Daoy (cell line): ENCODE data around the gene PLVAP. TPM values are rescaled to one million over a fixed set of nuclear protein-coding genes. Genes with fewer than 3 reads are reported as not detected.

Experiments used
- DNase-seq: peaks from one replicate; pipeline ENCODE4 v3.0.0-alpha.2; 2015; ENCODE audit warnings: low read depth
- total RNA-seq: library from RNA; depleted of rRNA; stranded (reverse); fragments of >200 nt; shearing (Covaris generic); gene quantifications from 2 replicates; pipeline ENCODE4 v1.2.3, GENCODE V29; 2014

Gene PLVAP
- total RNA-seq, 1 experiment from 2014 or later: not detected

DNA sequence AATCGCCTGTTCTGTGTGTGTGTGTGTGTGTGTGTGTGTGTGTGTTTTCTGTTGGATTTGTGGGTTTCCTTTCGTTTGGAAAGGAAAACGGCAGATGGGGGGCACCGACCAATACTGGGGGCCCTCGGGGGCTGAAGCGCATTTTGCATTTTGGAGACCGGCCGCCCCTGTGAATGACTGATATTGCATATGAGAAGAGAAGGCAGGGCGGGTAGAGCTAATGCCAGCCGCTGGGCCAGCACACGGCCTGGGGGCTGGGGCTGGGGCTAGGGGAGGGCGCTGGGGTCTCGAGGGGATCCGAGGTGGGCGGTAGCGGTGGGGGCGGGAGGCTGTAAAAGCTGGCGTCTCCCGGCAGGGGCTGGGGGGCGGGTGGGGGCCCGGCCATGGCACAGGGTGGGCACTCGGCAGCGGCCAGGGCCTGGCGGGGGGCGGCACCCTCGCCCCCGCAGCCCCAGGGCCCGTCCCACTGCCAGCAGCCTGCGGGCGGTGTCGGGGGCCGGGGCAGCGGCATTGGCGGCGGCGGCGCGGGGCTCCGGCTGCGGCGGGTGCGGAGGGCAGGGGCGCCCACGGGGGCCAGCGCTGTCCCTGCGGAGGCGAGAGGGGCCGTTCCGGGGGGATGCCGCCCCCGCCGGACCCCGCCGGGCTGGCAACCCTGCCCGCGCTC lies 53.7 kb downstream of the PLVAP start:
- DNase-seq: no peak

DNA sequence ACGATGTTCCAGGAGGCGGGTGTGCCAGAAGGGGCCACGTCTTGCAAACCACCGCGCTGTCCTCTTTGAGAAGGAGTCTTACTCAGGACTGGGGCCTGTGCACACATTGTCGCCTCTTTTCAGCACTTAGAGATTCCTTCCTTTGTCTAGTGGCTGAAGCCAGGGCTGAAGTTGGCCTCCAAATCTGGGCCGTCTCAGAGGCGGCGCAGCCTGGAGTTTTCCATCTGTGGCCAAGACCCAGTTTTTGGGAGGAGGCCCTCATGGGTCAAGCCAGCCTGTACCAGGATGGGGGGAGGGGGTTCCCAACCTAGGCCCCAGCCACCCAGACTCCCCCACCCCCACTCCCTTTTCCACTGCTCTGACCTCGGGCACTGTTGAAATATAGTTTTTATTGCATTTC lies 54.3 kb downstream of the PLVAP start:
- DNase-seq: no peak

DNA sequence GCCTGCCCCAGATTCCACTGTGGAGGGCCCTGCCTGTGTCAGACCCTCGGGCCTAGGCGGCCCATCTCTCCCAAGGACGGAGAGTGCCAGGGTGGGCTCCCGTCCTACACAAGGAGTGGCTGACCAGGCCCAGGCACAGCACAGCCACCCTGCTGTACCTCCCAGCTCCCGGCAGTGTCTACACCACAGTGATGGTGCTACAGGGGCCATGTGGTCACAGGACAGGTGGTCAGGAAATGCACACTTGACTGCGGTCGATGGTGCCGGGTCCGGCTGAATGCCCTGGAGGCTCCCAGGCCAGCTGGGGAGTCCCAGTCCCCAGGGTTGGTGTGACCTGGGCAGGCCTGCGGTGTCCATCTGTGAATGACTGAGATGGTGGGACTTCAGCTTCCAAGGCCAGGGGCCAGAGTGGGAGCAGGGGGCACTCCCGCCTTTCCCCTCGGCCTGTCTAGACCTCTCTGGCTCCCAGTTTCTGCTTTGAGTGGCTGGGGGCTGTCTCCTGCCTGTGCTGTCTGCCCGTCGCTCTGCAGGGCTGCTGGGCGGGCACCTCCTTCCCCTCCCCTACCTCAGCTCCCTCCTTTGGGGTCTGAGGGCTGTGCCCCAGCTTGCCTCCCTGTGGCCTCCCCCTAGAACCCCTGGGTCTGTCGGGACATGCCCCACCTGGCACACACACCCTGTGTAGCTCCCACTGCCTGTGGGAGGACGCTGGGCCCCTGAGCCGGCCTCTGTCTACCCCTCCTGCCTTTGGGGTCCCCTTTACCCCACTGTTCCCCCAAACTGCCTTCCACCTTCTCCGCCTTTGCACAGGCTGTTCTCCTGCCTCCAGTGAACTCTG lies 55.3 kb downstream of the PLVAP start:
- DNase-seq: no peak

DNA sequence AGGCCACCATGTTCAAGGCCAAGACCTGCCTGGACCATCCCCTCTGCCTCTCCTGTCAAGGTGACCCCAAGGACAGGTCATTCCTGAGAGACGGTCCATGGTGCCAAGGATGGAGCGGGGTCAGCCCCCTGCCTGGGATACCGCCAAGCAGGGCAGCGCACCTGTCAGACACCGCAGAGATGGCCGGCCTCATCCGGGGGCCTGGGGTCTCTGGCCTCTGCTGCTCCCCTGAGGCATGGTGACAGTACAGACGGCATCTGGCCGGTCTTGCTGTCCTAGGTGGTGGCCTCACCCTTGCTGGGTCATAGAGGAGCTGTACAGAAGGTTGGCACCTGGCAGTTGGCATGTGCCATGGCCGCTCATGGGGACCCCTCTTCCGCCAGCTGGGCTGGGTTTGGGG lies 56.7 kb downstream of the PLVAP start:
- DNase-seq: no peak

DNA sequence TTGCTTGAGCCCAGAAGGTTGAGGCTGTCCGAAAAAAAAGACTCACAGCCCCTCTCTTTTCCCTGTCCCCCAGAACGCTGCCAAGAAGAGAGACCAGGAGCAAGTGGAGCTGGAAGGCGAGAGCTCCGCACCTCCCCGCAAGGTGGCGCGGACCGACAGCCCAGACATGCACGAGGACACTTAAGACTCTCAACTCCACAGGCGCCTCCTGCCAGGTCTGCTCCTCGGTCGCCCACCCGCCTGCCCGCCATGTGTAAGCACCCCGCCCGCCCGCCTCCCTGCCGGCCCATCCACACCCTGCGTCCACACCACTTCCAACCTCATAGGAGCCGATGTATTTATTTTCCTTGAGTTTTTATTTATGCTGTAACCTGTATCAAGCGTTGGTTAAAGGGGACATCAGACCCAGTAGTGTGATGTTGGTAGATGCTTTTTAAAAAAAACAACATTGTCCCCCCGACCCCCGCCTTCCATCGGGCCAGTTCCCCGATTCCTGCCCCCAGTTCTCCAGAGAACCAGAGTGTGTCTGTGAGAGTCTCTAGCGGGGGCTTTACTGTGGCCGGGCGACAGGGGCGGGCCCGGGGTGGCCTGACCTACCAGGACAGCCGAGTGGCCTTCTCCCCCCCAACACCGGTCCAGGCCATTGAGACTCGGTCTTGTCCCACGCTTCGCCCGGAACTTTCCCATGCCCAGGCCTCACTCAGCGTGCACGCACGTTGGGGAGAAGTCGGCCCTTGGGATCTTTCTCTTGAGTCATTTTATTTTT lies 57.5 kb downstream of the PLVAP start:
- DNase-seq: no peak

DNA sequence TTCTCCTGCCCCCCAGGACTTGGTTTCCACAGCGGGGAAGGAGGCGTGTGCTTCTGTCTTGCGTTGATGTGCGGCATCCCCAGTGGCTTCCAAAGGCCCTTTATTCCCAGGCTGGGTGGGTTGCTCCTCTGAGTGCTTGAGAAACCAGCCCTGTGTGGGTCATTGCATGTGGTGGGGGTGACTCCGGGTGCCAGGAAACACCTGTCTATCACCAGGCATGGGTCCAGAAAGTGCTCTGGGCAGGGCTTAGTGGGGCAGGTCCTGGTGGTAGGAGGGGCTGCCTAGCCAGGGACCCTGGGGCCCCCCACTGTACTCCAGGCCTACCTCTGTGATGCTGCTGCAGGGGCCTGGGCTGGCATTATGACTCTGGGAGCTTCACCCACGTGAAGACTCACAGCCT lies 58.2 kb downstream of the PLVAP start:
- DNase-seq: no peak

DNA sequence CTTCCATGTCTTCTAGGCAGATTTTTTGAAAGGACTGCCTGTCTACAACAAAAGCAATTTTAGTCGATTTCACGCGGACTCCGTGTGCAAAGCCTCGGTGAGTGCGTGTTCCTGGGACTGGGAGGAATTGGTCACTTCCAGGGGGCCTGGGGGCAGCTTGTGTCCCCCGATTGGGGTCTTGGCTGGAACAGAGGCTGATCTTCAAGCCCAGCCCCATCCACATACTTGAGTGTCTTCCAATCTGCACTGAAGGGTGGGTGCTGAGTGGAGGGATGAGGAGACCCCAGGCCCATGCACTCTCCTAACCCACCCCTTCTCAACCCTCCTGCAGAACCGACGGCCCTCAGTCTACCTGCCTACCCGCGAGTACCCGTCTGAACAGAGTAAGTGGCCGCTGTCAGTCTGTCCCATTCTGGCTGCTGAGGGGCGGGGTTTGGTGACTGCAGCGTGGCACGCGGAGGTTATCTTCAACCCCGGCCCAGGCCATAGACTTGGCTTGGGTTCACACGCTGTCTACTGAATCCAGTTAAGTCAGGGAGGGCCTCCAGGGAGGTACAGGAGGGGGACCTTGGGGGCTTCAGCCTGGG lies 63.0 kb downstream of the PLVAP start:
- no peak for DNase-seq

DNA sequence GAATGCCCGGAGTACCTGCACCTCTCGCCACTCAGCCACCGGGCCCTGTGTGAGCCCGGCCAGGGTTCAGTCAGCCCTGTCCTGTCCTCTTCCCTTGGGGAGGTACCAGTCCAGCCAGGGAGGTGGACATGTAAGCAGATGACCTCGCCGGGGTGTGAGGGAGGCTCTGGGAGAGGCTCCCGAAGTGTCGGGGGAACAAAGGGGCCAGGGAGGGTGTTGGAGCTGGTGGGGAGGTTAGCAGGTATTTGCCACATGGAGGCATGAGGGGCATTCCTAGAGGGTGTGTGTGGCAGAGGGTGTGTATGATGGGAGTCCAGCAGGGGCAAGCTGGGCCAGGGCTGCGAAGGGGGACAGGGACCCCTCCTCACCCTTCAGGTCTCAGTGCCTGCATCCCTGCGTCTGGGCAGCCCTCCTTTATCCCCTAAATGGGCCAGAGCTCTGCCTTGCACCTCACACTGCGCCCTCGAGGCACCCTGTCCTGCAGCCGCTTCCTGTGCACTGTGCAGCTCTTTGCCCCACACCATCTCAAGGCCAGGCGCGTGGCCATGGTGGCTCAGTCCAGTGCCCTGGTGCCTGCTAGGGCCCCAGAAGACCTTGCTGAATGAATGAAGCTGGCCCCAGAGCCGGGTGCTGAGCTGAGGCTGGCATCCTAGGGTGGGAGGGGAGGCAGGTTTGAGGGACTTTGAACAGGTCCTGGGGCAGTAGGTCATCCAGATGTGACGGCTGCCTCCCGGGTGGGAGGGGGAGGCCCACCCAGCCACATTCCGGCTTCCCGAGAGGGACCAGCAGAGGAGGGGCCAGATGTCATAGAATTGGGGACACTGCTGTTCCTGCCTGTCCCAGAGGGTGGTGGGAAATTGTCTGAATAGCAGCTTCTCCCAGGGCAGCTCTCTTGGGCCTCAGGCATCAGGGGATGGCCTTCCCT lies 64.7 kb downstream of the PLVAP start:
- DNase-seq: no peak

DNA sequence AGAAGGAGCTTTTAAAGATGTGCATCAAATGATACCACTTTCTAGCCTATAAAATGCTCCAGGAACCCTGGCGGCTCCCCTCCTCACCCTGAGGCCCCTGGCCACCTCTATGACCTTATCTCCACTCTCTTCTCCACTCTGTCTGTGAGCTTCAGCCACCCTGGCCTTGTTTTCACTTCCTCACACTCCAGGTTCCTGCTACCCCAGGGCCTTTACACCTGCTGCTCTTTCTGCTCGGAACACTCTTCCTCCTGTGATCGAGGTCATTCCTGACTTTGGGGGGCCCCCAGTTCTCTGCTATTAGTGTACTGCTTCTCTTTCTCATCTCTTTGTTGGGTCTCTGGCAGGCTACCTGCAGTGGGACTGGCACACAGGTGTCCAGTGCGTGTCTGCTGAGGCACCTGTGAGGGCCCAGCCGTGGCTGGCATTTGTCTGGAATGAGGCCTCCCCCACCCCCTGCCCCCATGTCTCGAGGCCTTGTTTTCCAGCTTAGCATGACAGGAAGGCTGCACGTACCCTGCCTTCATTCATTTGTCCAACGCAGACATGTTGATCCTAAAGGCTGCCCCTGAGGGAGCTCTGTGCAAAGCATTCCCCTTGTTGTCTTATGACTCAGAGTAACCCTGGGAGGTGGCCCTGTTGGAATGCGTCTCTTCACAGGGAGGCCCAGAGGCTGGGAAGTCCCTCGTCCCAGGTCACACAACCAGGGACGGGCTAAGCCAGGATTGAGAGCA lies 65.5 kb downstream of the PLVAP start:
- DNase-seq: peak; percentile 91

DNA sequence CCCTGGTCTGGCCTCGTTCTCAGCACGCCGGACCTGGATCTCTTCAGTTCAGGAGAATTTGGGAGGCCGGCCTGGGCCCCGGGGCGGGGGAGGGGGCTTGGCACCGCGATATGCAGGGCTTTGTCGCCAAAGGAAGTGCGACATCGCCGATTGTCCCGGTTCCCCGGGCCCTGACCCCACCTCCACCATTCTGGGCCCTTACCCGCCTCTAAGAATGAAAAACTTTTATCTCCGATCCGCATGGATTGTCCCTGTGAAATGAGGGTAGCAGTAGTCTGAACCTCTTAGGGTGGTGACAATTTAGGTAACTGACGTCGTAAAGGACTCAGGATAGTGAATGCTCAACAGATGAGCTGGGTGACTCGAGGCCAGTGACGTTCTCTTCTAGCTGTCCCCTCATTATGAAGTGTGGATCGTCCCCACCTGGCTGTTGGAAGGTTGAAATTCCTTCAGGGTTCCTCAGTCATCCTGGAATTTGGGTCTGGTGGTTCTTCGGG lies 67.1 kb downstream of the PLVAP start:
- no peak for DNase-seq

DNA sequence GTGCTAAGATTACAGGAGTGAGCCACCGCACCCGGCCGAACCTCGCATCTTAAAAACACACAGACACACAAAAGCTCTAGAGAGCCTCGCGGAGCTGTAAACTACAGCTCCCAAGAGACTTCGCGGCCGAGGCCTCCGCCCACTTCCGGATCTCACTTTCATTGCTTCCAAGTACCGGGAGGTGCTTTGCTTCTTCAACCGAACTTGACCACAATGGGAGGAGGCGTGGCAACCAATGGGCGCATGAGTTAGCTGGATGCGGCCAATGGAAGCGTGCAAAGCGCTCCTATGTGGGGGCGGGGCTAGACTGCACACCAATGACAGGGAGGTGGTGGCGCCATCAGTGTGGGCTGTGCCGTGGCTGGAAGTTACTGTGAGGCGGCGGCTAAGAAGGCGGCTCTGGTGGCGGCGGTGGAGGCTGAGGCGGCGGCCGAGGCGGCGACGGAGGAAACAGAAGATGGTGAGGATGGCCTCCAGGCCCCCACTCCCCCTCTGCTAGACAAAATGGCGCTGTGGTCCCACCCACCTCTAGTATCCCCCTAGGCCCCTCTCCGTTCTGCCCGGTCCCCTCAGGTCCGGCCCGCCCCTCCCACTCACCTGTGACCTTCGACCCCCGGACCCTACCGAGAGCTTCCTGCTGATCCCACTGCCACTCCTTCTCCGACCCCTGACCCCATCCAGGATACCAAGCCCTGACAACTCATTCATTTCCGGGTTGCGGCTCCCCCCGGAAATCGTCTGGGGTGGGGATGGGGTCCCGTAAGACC lies 67.8 kb downstream of the PLVAP start, which contains the start of gene DDA1:
TSS of gene DDA1 (plus strand) at position 366 of the 767 bp plus-strand sequence. CDS start at position 458, 92 bp downstream.
- peak; percentile 100 for DNase-seq

DNA sequence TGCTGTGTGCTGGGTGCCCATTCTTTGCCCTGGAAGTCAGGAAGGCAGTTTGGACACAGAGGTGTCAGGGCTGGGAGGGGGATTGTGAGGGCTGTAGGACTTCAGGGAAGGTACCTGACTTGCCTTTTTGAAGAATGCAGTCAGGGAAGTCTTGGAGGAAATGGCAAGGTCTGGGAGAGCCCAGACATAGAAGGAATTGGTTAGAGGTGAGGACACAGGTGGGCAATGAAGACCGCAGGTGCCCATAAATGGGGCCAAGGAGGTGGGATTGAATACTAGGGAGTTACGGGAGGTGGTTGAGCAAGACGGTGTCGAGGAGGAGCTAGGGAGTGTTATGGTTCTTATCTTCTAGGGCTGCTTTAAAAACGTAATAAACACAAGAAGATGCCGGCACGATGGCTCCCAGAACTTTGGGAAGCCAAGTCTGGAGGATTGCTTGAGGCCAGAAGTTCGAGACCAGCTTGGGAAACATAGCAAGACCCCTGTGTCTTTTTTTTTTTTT lies 69.2 kb downstream of the PLVAP start:
- no peak for DNase-seq

DNA sequence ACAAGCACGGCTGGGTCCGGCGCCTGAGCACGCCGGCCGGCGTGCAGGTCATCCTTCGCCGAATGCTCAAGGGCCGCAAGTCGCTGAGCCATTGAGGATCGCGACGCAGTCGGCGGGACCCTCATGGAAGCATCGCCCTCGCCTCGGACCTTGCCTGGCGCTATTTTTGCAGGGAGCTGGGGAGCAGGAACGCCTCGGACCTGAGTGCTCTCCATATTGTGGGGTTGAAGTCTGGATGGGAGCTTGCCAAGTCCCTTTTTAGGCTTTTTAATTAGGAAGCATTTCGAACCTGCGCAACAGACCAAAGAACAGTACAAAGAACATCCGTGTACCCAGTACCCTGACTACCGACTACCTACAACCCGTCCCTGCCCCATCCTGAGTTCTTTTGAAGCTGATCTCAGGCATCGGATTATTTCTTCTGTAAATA lies 70.8 kb downstream of the PLVAP start:
- DNase-seq: no peak

DNA sequence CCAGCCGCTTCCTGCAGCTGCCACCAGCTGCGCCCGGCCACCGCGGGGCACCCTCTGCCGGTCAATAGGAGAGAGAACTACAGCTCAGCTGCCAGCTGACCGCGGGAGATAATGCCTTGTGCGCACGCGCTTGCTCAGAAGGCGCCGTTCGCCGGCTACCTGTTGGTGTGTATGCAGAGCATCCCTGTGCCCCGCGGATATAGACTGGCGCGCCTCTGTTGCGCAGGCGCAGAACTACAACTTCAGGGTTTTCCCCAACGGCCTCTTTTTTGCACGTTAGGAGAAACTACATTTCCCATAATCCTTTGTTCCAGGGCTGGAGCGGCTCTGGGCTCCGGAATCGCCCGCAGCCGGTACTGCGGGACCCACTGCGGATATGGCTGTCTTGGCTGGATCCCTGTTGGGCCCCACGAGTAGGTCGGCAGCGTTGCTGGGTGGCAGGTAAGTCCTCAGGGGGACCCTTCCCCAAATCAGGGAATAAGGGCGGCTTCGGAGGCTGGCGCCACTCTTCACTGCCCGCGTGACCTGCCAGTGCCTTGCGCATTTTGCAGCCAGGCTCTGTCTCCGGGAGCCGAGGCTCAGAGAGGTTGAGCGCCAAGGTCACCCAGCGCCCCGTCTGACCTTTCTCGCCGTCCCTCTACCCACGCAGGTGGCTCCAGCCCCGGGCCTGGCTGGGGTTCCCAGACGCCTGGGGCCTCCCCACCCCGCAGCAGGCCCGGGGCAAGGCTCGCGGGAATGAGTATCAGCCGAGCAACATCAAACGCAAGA lies 71.4 kb downstream of the PLVAP start, which contains the start of gene MRPL34:
TSS of gene MRPL34 (plus strand) at position 356 of the 768 bp plus-strand sequence. CDS start at position 377, 21 bp downstream.
- peak; percentile 100 for DNase-seq

DNA sequence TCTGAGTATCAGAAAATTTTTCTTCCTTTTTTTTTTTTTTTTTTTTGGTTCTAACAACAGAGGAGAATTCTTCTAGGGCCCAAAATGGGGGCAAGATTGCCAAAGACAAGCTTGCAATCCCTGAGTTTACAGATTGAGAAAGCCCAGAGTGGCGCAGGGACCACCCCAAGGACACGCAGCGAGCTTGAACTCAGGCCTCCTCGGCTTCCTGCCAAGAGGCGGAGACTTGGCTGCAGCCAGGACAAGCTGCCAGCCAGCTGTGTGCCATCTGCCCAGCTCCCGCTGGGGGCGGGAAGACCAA lies 72.0 kb downstream of the PLVAP start:
- DNase-seq: no peak

DNA sequence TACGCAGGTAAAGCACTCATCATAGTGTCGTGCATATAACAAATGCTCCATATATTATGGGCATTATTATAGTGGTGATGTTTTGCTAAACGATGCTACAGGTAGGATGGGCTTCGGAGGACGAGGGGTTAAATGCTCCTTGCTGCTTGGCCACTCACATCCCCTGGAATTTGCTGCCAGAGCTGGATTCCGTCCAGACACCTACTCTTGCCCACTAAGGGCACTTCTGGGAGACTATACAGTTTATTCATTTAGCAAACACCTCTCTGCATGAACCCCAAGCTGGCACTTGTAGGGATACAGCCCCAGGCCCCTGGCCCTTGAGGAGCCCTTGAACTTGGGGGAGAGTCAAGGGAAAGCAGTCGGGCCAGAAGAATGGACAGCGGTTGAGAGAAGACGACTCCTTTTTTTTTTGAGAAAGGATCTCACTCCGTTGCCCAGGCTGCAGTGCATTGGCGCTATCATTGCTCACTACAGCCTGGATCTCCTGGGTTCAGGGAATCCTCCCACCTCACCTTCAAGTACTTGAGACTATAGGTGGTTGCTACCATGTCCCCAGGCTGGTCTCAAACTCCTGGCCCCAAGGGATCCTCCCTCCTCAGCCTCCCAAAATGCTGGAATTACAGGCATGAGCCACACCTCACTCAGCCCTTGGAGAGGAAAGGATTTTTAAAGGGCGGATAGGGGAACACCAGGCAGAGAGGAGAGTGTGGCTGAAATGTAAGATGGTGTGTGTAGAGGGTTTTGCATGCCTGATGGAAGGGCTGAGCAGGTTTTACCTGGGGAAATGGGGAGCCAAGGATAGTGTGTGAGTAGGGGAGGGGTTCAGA lies 72.5 kb downstream of the PLVAP start:
- DNase-seq: no peak

DNA sequence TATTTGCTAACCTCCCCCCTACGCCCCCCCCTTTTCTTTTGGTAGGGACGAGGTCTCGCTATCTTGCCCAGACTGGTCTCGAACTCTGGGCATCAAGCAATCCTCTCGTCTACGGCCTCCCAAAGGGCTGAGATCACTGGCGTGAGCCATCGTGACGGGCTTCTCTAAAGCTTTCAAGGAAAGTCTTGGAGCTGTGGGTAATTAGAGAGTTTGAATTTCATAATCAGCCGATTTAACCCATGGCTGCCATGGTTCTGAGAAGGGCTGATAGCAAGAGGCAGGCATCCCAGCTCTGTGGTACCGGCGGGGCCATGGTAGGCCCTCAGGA lies 73.2 kb downstream of the PLVAP start:
- no peak for DNase-seq
